Caco-2 (cell line): ENCODE measurements around the gene SGO1. TPM values are rescaled to one million over a fixed set of nuclear protein-coding genes. Genes with fewer than 3 reads are reported as not detected.

ENCODE experiments used
- BruUV-seq: library from RNA; stranded (reverse); fragments of 400-500 nt; replicated peaks from 2 replicates; lab custom pipeline; 2021; lab: Mats Ljungman, UMichigan
- CTCF ChIA-PET: fragments of 300-600 bp; sonication (Branson Sonifier 250); formaldehyde crosslinking; loops from one replicate; lab custom pipeline; 2022; ENCODE audit warnings: antibody characterized with exemption; lab: Charles Lee
- POLR2A ChIA-PET: fragments of 300-600 bp; sonication (Branson Sonifier 250); formaldehyde crosslinking; loops from one replicate; lab custom pipeline; 2022; ENCODE audit warnings: antibody characterized with exemption; lab: Charles Lee
- DNase-seq, 2 experiments: peaks; one replicate each; pipeline versions ENCODE4 v3.0.0 to v3.0.0-alpha.2; 2020 to 2022
- H3K27me3 ChIP-seq: replicated peaks from 2 replicates; pipeline ENCODE4 v1.6.0; 2011; ENCODE audit warnings: low read length; ENCODE audit not compliant: control insufficient read depth, insufficient read depth
- H3K36me3 ChIP-seq: 2 replicates; pipeline ENCODE4 v1.5.1; 2011; ENCODE audit warnings: low read length; ENCODE audit not compliant: control insufficient read depth, insufficient read depth
- H3K4me1 ChIP-seq: fragments of 250-450 bp; sonication (Bioruptor Pico); 2 replicates; pipeline ENCODE4 v1.5.1; 2020; ENCODE audit warnings: mild to moderate bottlenecking
- H3K4me3 ChIP-seq: 2 replicates; pipeline ENCODE4 v1.5.1; 2011; ENCODE audit warnings: low read depth, mild to moderate bottlenecking, control low read depth, low read length
- H3K9me3 ChIP-seq: fragments of 250-450 bp; sonication (Bioruptor Pico); 2 replicates; pipeline ENCODE4 v1.5.1; 2020; ENCODE audit warnings: mild to moderate bottlenecking, moderate library complexity
- H3K27ac Mint-ChIP-seq: one replicate; pipeline ENCODE4 v1.8.0; 2022; ENCODE audit warnings: mixed read lengths; ENCODE audit not compliant: unreplicated experiment
- H3K27me3 Mint-ChIP-seq: one replicate; pipeline ENCODE4 v1.8.0; 2022; ENCODE audit warnings: mixed read lengths; ENCODE audit not compliant: insufficient read depth, unreplicated experiment
- H3K36me3 Mint-ChIP-seq: one replicate; pipeline ENCODE4 v1.8.0; 2022; ENCODE audit warnings: mild to moderate bottlenecking, mixed read lengths; ENCODE audit not compliant: insufficient read depth, unreplicated experiment
- H3K4me1 Mint-ChIP-seq: one replicate; pipeline ENCODE4 v1.8.0; 2022; ENCODE audit warnings: low read depth, mixed read lengths; ENCODE audit not compliant: unreplicated experiment
- H3K4me3 Mint-ChIP-seq: one replicate; pipeline ENCODE4 v1.8.0; 2022; ENCODE audit warnings: mild to moderate bottlenecking, moderate library complexity, mixed read lengths; ENCODE audit not compliant: unreplicated experiment
- H3K9me3 Mint-ChIP-seq: one replicate; pipeline ENCODE4 v1.8.0; 2022; ENCODE audit warnings: mixed read lengths; ENCODE audit not compliant: unreplicated experiment
- intact Hi-C: fragments of 100-400 bp; cut with micrococcal nuclease; formaldehyde crosslinking; loops from one replicate; pipeline ENCODE4 v1.10.0; 2022; ENCODE audit not compliant: unreplicated experiment
- total RNA-seq: library from RNA; stranded (reverse); gene quantifications from 2 replicates; pipeline ENCODE4 v1.2.3, GENCODE V29; 2022
- TF ChIP-seq, protein P1 (sequence below), 2 experiments: fragments of 200-600 bp in 1 of 2; IDR thresholded peaks; 1 replicate in 1 of 2; 2 replicates in 1 of 2; pipeline versions ENCODE4 v1.5.1 to v1.8.0; 2011 to 2022; ENCODE audit warnings: antibody characterized with exemption in 1 of 2, control low read depth in 1 of 2, inconsistent platforms in 1 of 2, low read depth in 1 of 2, low read length in 1 of 2, mild to moderate bottlenecking in 1 of 2, moderate library complexity in 1 of 2; ENCODE audit not compliant: insufficient read depth in 1 of 2, severe bottlenecking in 1 of 2, unreplicated experiment in 1 of 2

Gene SGO1
- total RNA-seq, 1 experiment from 2014 or later = 24.2 TPM

- CTCF ChIA-PET = no interaction called here
- Histone ChIP-seq H3K4me3 (no peak overlapping the region), H3K4me1 (peaks cover 9% of the 10 kb centered on the region), H3K27me3 (no peaks in the 10 kb centered on the region), H3K9me3 (no peaks in the 10 kb centered on the region), H3K36me3 (no peaks in the 10 kb centered on the region)
- peaks cover 9% of the 10 kb centered on the region for H3K4me1 Mint-ChIP-seq
- intact Hi-C loops = no loop called here
- no TSS peak for BruUV-seq
- no peak overlapping the region for H3K4me3 Mint-ChIP-seq
- H3K27ac Mint-ChIP-seq = no peak overlapping the region
- POLR2A ChIA-PET = no interaction called here
- no peaks in the 10 kb centered on the region for H3K36me3 Mint-ChIP-seq
- no peak for DNase-seq
- TF ChIP-seq, protein P1, sequence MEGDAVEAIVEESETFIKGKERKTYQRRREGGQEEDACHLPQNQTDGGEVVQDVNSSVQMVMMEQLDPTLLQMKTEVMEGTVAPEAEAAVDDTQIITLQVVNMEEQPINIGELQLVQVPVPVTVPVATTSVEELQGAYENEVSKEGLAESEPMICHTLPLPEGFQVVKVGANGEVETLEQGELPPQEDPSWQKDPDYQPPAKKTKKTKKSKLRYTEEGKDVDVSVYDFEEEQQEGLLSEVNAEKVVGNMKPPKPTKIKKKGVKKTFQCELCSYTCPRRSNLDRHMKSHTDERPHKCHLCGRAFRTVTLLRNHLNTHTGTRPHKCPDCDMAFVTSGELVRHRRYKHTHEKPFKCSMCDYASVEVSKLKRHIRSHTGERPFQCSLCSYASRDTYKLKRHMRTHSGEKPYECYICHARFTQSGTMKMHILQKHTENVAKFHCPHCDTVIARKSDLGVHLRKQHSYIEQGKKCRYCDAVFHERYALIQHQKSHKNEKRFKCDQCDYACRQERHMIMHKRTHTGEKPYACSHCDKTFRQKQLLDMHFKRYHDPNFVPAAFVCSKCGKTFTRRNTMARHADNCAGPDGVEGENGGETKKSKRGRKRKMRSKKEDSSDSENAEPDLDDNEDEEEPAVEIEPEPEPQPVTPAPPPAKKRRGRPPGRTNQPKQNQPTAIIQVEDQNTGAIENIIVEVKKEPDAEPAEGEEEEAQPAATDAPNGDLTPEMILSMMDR (IDR thresholded peaks at IDR 0.05; ENCODE audit: insufficient read depth in 1 of 2, low read depth in 1 of 2, low read length in 1 of 2, severe bottlenecking in 1 of 2, unreplicated experiment in 1 of 2) = no peak
- H3K27me3 Mint-ChIP-seq = no peaks in the 10 kb centered on the region
- H3K9me3 Mint-ChIP-seq = no peaks in the 10 kb centered on the region
Measured at GRCh38 chr3:20194793-20195460, 8.9 kb upstream of the SGO1 start.

GRCh38 chr3:20190991-20191390, 5.0 kb upstream of the SGO1 start:
- no TSS peak for BruUV-seq
- Histone ChIP-seq H3K27me3 (no peaks in the 10 kb centered on the region), H3K36me3 (no peaks in the 10 kb centered on the region), H3K4me3 (no peak overlapping the region), H3K4me1 (no peaks in the 10 kb centered on the region), H3K9me3 (no peaks in the 10 kb centered on the region)
- Mint-ChIP-seq H3K27me3 (no peaks in the 10 kb centered on the region), H3K36me3 (no peaks in the 10 kb centered on the region), H3K4me3 (no peak overlapping the region), H3K9me3 (no peaks in the 10 kb centered on the region), H3K27ac (no peak overlapping the region), H3K4me1 (no peaks in the 10 kb centered on the region)
- CTCF ChIA-PET = no interaction called here
- TF ChIP-seq, protein P1 (IDR thresholded peaks at IDR 0.05; ENCODE audit: insufficient read depth in 1 of 2, low read depth in 1 of 2, low read length in 1 of 2, severe bottlenecking in 1 of 2, unreplicated experiment in 1 of 2) = peak in 1 of 2 experiments; percentile 35
- DNase-seq = peak in 1 of 2 experiments; percentile 8
- POLR2A ChIA-PET = no interaction called here
- intact Hi-C loops = no loop called here

DNA sequence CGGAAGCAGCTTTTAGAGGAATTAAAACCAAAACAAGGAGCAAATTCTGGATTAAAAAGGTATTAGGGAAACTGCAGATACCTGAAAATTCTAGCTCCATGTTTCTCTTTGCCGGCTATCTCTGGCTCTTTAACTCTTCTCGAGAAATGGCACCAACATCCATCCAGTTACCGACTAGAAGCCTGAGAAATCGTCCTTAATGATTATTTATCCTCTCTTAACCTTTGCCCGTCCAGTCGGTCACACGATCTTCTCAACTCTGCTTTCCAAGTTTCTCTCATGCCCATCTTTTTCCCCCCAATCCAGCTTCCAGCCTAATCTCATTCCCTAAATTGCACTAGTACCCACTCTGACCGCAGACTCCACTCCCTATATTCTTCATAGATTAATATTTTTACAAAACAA, 596 bp upstream of the SGO1 start:
- peak overlapping the region; percentile 59 for H3K4me3 ChIP-seq
- no peak for DNase-seq
- H3K4me3 Mint-ChIP-seq = no peak overlapping the region
- no peaks in the 10 kb centered on the region for H3K36me3 Mint-ChIP-seq
- no peaks in the 10 kb centered on the region for H3K9me3 ChIP-seq
- POLR2A ChIA-PET = interaction anchor here (0.6 to 1.2 kb wide), 9 partner anchors 11 to 239 kb away, joined by 3 to 11 read pairs (median 5); no protein-coding TSS in a partner anchor
- no peaks in the 10 kb centered on the region for H3K27me3 ChIP-seq
- no peaks in the 10 kb centered on the region for H3K36me3 ChIP-seq
- H3K4me1 ChIP-seq = peaks cover 5% of the 10 kb centered on the region; the same call in 1 of the 2 replicates
- CTCF ChIA-PET = no interaction called here
- H3K4me1 Mint-ChIP-seq = no peaks in the 10 kb centered on the region
- TF ChIP-seq, protein P1 (IDR thresholded peaks at IDR 0.05; ENCODE audit: insufficient read depth in 1 of 2, low read depth in 1 of 2, low read length in 1 of 2, severe bottlenecking in 1 of 2, unreplicated experiment in 1 of 2) = no peak
- no peaks in the 10 kb centered on the region for H3K9me3 Mint-ChIP-seq
- BruUV-seq = TSS peak; percentile 95
- no peak overlapping the region for H3K27ac Mint-ChIP-seq
- intact Hi-C loops = loop anchor here (5.0 kb wide), 2 partner anchors 136 to 239 kb away; partner anchors contain the start of gene RAB5A
- no peaks in the 10 kb centered on the region for H3K27me3 Mint-ChIP-seq
